ENCODE results near the gene ENTPD6. TPM values are rescaled to one million over a fixed set of nuclear protein-coding genes. Genes with fewer than 3 reads are reported as not detected.
A peak's percentile ranks its signal among the peaks of the same experiment; 100 is the strongest.

The ENTPD6 gene
- total RNA-seq, 4 donors from 2014 or later = 33.8 to 103 (median 47.0) TPM

DNA sequence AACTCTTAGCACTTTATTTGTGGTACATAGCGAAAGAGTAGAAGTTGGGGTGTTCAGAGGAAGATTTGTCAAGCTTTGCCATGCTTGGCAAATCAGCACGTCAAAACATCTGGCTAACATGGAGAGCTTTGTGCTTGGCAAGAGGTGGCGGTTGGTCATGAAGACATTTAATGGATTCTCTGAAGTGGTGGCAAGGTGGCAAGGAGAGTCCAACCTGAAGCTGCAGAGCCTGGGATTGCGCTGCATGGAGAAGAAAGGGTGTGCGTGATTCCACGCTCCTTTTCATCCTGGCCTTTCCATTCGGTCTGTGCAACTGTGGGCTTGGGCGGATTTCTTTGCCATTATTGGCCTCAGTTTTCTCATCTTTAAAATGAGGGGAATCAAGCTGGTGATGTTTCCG is 55.5 kb downstream of the ENTPD6 start:
- TF ChIP-seq, protein P1, sequence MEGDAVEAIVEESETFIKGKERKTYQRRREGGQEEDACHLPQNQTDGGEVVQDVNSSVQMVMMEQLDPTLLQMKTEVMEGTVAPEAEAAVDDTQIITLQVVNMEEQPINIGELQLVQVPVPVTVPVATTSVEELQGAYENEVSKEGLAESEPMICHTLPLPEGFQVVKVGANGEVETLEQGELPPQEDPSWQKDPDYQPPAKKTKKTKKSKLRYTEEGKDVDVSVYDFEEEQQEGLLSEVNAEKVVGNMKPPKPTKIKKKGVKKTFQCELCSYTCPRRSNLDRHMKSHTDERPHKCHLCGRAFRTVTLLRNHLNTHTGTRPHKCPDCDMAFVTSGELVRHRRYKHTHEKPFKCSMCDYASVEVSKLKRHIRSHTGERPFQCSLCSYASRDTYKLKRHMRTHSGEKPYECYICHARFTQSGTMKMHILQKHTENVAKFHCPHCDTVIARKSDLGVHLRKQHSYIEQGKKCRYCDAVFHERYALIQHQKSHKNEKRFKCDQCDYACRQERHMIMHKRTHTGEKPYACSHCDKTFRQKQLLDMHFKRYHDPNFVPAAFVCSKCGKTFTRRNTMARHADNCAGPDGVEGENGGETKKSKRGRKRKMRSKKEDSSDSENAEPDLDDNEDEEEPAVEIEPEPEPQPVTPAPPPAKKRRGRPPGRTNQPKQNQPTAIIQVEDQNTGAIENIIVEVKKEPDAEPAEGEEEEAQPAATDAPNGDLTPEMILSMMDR (IDR thresholded peaks at IDR 0.05) = no peak
- no peak for TF ChIP-seq POLR2AphosphoS5 (IDR thresholded peaks at IDR 0.05)
- TF ChIP-seq POLR2A (IDR thresholded peaks at IDR 0.05) = no peak
- no peak for TF ChIP-seq EP300 (IDR thresholded peaks at IDR 0.05)
- DNase-seq (ENCODE audit: low spot score in 2 of 2) = peak in 1 of 2 donors; percentile 44
- 81% methylated on average over 9 of the region's 9 CpGs for WGBS
- Histone ChIP-seq H3K27ac (no peak overlapping the region), H3K36me3 (no peaks in the 10 kb centered on the region), H3K4me3 (peak overlapping the region; percentile 95), H3K9me3 (no peaks in the 10 kb centered on the region), H3K4me1 (peaks cover 69% of the 10 kb centered on the region), H3K27me3 (no peaks in the 10 kb centered on the region)

DNA sequence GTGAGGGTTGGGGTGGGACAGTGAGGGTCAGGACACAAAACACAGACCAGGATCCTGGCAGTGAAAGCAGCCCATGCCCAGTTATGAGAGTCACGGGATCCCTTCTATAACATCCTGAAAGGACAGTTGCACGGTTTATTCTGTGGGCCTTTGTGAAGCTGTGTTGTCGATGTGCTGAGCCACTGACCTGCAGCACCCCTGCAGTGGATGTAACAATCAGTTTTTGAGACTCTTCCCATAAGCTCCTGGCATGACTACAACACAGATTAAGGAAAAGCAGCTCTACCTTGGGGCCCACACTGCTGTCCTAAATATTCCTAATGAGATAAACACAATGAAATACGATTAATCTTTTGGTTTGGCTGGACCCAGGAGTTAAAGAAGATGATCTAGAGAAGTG is 56.0 kb downstream of the ENTPD6 start:
- Histone ChIP-seq H3K9me3 (no peaks in the 10 kb centered on the region), H3K36me3 (no peaks in the 10 kb centered on the region), H3K27me3 (no peaks in the 10 kb centered on the region), H3K4me1 (peaks cover 70% of the 10 kb centered on the region), H3K27ac (no peak overlapping the region), H3K4me3 (peak overlapping the region; percentile 95)
- DNase-seq (ENCODE audit: low spot score in 2 of 2) = peak in 1 of 2 donors; percentile 47
- no peak for TF ChIP-seq POLR2AphosphoS5 (IDR thresholded peaks at IDR 0.05)
- TF ChIP-seq EP300 (IDR thresholded peaks at IDR 0.05) = no peak
- no peak for TF ChIP-seq POLR2A (IDR thresholded peaks at IDR 0.05)
- TF ChIP-seq, protein P1 (IDR thresholded peaks at IDR 0.05) = no peak
- 73% methylated on average over 4 of the region's 4 CpGs for WGBS

DNA sequence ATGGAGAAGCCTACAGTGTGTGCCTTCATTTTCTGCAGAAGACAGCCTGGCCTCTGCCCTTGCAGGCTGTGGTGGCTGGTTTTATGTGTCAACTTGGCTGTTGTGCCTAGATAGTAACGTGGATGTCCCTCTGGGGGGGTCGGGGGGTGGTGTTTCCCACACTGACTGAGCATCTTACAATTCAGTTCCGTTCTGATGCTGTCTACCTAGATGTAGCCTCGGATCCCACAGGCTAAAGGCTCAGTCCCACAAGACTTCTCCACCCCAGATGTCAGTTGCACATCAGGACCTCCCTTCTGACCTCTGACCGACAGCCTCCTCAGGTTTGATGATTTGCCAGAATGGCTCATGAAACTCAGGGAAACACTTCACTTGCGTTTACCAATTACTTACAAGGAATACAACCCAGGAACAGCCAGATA is 56.7 kb downstream of the ENTPD6 start:
- no peaks in the 10 kb centered on the region for H3K36me3 ChIP-seq
- H3K27me3 ChIP-seq = no peaks in the 10 kb centered on the region
- H3K4me3 ChIP-seq = peak overlapping the region; percentile 9
- no peaks in the 10 kb centered on the region for H3K9me3 ChIP-seq
- H3K4me1 ChIP-seq = peaks cover 70% of the 10 kb centered on the region
- WGBS = 73% methylated on average over 5 of the region's 6 CpGs
- no peak for TF ChIP-seq POLR2AphosphoS5 (IDR thresholded peaks at IDR 0.05)
- TF ChIP-seq, protein P1 (IDR thresholded peaks at IDR 0.05) = no peak
- TF ChIP-seq POLR2A (IDR thresholded peaks at IDR 0.05) = no peak
- no peak for TF ChIP-seq EP300 (IDR thresholded peaks at IDR 0.05)
- no peak overlapping the region for H3K27ac ChIP-seq
- DNase-seq (ENCODE audit: low spot score in 2 of 2) = peak in 1 of 2 donors; percentile 53

DNA sequence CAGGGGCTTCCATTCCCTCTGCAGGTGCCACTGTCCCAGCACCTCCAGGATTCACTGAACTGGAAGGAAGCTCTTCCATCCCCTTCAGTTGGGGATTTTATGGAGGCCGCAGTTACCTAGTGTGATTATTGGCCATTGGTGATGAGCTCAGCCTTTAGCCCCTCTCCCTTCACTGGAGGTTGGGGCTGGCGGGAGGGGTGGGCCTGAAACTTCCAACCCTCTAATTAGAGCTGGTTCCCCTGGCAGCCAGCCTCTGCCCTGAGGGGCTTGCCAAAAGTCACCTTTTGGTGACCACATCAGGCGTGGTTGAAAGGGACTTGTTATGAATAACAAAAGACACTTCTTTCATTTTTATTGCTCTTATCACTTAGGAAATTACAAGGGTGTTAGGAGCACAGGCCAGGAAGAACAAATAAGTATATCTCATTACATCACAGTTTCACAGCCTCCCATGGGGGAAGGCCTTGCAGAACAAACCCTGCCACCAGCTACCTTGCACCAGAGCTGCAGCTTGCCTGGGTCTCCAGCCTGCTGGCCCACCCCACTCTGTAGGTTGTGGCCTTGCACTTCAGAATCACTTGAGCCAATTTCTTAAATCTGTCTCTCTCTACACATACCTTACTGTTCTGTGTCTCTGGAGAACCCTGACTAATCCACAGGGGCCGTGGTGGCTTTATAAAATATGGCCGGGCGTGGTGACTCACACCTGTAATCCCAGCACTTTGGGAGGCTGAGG is 57.3 kb downstream of the ENTPD6 start:
- Histone ChIP-seq H3K36me3 (no peaks in the 10 kb centered on the region), H3K9me3 (no peaks in the 10 kb centered on the region), H3K27me3 (no peaks in the 10 kb centered on the region), H3K4me3 (no peak overlapping the region), H3K27ac (no peak overlapping the region), H3K4me1 (peaks cover 65% of the 10 kb centered on the region)
- DNase-seq (ENCODE audit: low spot score in 2 of 2) = peak in 1 of 2 donors; percentile 59
- TF ChIP-seq POLR2A (IDR thresholded peaks at IDR 0.05) (no peak), POLR2AphosphoS5 (IDR thresholded peaks at IDR 0.05) (no peak), EP300 (IDR thresholded peaks at IDR 0.05) (no peak)
- TF ChIP-seq, protein P1 (IDR thresholded peaks at IDR 0.05) = no peak
- 76% methylated on average over 6 of the region's 6 CpGs for WGBS

DNA sequence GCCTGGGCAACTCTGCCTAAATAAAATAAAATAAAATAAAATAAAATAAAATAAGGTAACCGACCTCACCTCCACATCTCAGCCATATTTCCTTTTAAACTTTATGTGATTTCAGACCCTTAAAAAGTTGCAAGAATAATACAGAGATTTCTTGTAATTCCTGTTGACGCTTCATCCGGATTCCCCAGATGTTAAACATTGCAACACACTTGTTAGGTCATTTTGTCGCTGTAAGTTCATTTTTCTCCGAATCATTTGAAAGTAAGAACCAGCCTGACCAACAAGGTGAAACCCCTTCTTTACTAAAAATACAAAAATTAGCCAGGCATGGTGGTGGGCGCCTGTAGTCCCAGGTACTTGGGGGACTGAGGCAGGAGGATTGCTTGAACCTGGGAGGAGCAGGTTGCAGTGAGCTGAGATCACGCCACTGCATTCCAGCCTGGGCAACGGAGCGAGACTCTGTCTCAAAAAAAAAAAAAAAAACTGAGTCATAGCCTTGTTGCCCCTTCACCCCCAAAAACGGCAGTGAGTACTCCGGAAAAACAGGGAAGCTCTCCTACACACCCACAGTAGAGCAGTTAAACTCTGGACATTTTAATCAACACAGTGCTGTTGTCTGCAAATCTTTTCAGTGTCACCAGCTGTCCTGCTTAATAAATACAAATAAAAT is 58.2 kb downstream of the ENTPD6 start:
- H3K36me3 ChIP-seq = no peaks in the 10 kb centered on the region
- TF ChIP-seq POLR2AphosphoS5 (IDR thresholded peaks at IDR 0.05) = no peak
- no peak for TF ChIP-seq POLR2A (IDR thresholded peaks at IDR 0.05)
- TF ChIP-seq, protein P1 (IDR thresholded peaks at IDR 0.05) = no peak
- TF ChIP-seq EP300 (IDR thresholded peaks at IDR 0.05) = no peak
- DNase-seq (ENCODE audit: low spot score in 2 of 2) = peak in 1 of 2 donors; percentile 23
- 90% methylated on average over 11 of the region's 11 CpGs for WGBS
- H3K9me3 ChIP-seq = no peaks in the 10 kb centered on the region
- H3K4me3 ChIP-seq = no peak overlapping the region
- peaks cover 63% of the 10 kb centered on the region for H3K4me1 ChIP-seq
- no peaks in the 10 kb centered on the region for H3K27me3 ChIP-seq
- no peak overlapping the region for H3K27ac ChIP-seq
